ENCODE data around the gene SNX15. TPM values are rescaled to one million over a fixed set of nuclear protein-coding genes. Genes with fewer than 3 reads are reported as not detected.

SNX15 gene
- total RNA-seq, 4 donors from 2014 or later = 15.7 to 39.0 (median 27.3) TPM

DNA sequence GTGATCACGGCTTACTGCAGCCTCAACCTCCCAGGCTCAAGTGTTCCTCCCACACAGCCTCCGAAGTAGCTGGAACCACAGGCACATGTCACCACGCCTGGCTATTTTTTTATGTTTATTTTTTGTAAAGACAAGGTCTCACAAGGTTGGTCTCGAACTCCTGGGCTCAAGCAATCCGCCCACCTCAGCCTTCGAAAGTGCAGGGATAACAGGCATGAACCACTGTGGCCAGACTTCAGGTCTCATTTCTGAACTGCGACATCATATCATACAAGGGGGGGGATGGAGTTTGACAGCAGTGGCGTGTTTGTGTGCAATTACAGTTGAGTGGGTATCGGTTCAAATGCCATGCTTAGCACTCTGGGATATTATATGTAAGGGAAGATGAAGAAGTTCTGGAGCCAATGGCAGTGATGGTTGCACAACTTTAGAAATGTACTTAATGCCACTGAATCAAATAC, 24.2 kb downstream of the SNX15 start:
- Histone ChIP-seq H3K27me3 (no peaks in the 10 kb centered on the region), H3K27ac (no peak overlapping the region), H3K36me3 (peaks cover 0 to 5% (median 0%) of the 10 kb centered on the region in 3 donors), H3K4me3 (no peak overlapping the region), H3K9me3 (no peaks in the 10 kb centered on the region), H3K4me1 (peaks cover 0 to 34% (median 4%) of the 10 kb centered on the region in 4 donors)
- TF ChIP-seq, protein P1, sequence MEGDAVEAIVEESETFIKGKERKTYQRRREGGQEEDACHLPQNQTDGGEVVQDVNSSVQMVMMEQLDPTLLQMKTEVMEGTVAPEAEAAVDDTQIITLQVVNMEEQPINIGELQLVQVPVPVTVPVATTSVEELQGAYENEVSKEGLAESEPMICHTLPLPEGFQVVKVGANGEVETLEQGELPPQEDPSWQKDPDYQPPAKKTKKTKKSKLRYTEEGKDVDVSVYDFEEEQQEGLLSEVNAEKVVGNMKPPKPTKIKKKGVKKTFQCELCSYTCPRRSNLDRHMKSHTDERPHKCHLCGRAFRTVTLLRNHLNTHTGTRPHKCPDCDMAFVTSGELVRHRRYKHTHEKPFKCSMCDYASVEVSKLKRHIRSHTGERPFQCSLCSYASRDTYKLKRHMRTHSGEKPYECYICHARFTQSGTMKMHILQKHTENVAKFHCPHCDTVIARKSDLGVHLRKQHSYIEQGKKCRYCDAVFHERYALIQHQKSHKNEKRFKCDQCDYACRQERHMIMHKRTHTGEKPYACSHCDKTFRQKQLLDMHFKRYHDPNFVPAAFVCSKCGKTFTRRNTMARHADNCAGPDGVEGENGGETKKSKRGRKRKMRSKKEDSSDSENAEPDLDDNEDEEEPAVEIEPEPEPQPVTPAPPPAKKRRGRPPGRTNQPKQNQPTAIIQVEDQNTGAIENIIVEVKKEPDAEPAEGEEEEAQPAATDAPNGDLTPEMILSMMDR (IDR thresholded peaks at IDR 0.05) = no peak
- no peak for TF ChIP-seq POLR2A (IDR thresholded peaks at IDR 0.05)
- DNase-seq = no peak

DNA sequence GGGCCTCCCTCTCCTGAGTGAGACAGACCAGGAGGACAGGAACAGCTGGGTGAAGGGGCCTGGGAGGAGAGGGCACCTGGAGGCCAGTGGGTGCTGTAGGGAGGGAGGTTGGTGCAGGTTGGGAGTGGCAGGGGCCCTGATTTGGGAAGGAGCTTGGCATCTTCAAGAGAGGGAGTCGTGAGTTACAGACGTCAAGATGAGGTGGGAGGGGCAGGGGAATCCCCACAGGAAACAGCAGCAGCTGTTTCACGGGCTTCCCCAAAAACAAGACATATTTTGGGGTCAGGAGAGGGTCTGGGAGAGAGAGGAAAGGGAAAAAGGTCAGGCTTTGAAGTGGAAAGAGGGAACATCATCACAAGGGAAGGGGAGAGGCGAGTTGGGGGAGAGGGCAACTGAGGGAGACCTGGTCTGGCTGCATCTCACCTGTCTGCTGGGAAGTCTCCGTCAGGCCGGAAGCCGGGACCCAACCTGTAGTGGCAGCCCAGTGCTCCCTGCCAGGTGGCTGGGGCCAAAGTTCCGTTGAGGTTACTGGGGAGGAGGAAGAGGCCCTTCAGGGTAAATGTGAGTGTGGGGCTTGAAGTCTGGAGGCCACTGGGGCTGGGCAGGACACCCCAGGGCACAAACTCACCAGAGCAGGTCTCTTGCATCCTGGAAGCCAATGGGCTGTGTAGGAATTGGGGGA, 26.7 kb downstream of the SNX15 start:
- no peak for TF ChIP-seq POLR2A (IDR thresholded peaks at IDR 0.05)
- TF ChIP-seq, protein P1 (IDR thresholded peaks at IDR 0.05) = no peak
- DNase-seq = peak in 2 of 3 donors; percentile 48 to 65
- Histone ChIP-seq H3K36me3 (peaks cover 0 to 5% (median 0%) of the 10 kb centered on the region in 3 donors), H3K27ac (no peak overlapping the region), H3K27me3 (no peaks in the 10 kb centered on the region), H3K4me1 (peaks cover 0 to 17% (median 4%) of the 10 kb centered on the region in 4 donors), H3K4me3 (peak overlapping the region in 2 of 4 donors; percentile 10 to 13), H3K9me3 (no peaks in the 10 kb centered on the region)

DNA sequence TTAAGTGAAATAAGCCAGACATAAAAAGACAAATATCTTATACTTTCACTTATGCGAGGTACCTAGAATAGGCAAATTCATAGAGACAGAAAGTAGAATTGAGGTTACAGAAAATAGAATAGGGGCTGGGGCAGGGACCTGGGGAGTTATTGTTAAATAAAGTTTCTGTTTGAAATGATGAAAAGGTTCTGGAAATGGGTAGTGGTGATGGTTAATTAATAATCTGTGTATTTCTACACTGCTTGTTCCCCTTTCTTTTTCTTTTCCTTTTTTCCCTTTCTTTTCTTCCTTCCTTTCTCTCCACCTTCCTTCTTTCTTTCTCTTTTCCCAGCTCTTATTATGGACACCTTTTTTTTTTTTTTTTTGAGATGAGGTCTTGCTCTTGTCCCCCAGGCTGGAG, 28.3 kb downstream of the SNX15 start:
- H3K36me3 ChIP-seq = peaks cover 0 to 5% (median 0%) of the 10 kb centered on the region in 3 donors
- TF ChIP-seq, protein P1 (IDR thresholded peaks at IDR 0.05) = no peak
- no peak for TF ChIP-seq POLR2A (IDR thresholded peaks at IDR 0.05)
- H3K4me3 ChIP-seq = no peak overlapping the region
- H3K4me1 ChIP-seq = peaks cover 0 to 29% (median 7%) of the 10 kb centered on the region in 4 donors
- no peaks in the 10 kb centered on the region for H3K27me3 ChIP-seq
- H3K9me3 ChIP-seq = no peaks in the 10 kb centered on the region
- no peak overlapping the region for H3K27ac ChIP-seq
- DNase-seq = no peak

DNA sequence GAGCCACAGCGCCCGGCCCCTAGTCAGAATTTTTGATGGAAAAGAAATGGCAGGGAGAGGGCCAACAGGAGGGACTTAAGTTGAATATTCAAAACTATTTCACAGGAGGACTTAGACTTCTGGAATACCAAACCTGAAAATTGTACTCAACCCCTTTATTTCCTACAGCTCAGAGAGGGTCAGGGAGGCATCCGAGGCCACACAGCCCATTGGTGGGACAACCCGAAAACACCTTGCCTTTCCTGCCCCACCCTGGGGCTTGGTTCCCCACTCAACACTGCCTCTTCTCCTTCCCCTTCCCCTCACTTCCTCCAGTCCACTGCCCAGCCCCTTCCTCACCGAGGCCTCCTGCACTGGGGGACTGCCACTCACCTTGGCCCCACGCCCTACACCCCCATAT, 29.8 kb downstream of the SNX15 start:
- no peaks in the 10 kb centered on the region for H3K9me3 ChIP-seq
- no peaks in the 10 kb centered on the region for H3K27me3 ChIP-seq
- H3K4me3 ChIP-seq = peak overlapping the region in 2 of 4 donors; percentile 56 to 58
- peaks cover 0 to 34% (median 7%) of the 10 kb centered on the region in 4 donors for H3K4me1 ChIP-seq
- TF ChIP-seq POLR2A (IDR thresholded peaks at IDR 0.05) = no peak
- TF ChIP-seq, protein P1 (IDR thresholded peaks at IDR 0.05) = no peak
- peak overlapping the region in 1 of 4 donors; percentile 87 for H3K27ac ChIP-seq
- peaks cover 0 to 3% (median 0%) of the 10 kb centered on the region in 3 donors for H3K36me3 ChIP-seq
- DNase-seq = no peak

DNA sequence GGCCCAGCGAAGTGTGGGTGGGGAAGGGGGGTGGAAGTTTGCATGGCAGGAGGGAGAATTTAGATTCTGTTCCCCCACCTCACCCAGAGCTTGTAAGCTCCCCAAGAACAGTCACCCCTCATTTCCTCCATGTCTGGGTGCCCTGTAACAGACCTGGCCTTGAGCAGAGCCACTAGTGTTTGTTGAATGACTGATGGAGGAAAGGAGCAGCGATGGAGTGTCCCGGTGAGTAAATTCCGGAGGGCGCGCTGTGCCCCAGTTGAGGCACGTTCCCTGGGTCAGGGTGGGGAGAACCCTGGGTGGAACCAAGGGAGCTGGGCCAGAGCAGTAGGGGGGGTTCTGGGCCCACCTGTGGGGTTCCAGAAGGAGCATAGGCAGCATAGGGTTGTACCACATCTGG, 30.3 kb downstream of the SNX15 start:
- no peak for TF ChIP-seq POLR2A (IDR thresholded peaks at IDR 0.05)
- TF ChIP-seq, protein P1 (IDR thresholded peaks at IDR 0.05) = no peak
- Histone ChIP-seq H3K27me3 (no peaks in the 10 kb centered on the region), H3K9me3 (no peaks in the 10 kb centered on the region), H3K4me3 (peak overlapping the region in 3 of 4 donors; percentile 27 to 58 (median 56)), H3K36me3 (no peaks in the 10 kb centered on the region), H3K27ac (peak overlapping the region in 3 of 4 donors; percentile 36 to 87 (median 76)), H3K4me1 (peaks cover 0 to 34% (median 7%) of the 10 kb centered on the region in 4 donors)
- DNase-seq = no peak
